Measurements from ENCODE around the gene RBP5. TPM values are rescaled to one million over a fixed set of nuclear protein-coding genes. Genes with fewer than 3 reads are reported as not detected.

RBP5 gene
- total RNA-seq, 1 donor from 2014 or later = 1.1 TPM

DNA sequence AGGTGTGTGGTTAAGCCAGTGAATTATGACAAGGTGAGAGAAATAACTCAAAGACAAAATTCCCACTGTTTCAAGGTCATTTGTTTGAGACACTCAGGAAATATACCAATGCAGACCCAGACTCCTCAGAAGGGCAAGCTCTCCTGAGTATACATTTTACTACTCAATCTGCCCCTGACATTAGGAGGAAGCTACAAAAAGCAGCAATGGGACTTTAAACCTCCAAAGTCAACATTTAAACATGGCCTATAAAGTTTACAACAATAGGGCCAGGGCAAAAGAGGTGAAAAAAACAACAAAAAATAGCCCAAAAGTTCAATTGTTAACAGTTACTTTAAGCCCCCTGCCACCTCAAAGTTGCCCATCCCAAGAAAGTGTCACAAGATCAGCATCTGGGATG is 41.3 kb upstream of the RBP5 start:
- TF ChIP-seq, protein P1, sequence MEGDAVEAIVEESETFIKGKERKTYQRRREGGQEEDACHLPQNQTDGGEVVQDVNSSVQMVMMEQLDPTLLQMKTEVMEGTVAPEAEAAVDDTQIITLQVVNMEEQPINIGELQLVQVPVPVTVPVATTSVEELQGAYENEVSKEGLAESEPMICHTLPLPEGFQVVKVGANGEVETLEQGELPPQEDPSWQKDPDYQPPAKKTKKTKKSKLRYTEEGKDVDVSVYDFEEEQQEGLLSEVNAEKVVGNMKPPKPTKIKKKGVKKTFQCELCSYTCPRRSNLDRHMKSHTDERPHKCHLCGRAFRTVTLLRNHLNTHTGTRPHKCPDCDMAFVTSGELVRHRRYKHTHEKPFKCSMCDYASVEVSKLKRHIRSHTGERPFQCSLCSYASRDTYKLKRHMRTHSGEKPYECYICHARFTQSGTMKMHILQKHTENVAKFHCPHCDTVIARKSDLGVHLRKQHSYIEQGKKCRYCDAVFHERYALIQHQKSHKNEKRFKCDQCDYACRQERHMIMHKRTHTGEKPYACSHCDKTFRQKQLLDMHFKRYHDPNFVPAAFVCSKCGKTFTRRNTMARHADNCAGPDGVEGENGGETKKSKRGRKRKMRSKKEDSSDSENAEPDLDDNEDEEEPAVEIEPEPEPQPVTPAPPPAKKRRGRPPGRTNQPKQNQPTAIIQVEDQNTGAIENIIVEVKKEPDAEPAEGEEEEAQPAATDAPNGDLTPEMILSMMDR (IDR thresholded peaks at IDR 0.05) = no peak
- no peak for ATAC-seq
- DNase-seq = no peak
- H3K9me3 ChIP-seq = no peaks in the 10 kb centered on the region
- H3K27ac ChIP-seq = no peak overlapping the region
- H3K36me3 ChIP-seq = no peaks in the 10 kb centered on the region
- intact Hi-C loops (cut with DNase I) = no loop called here
- H3K27me3 ChIP-seq (ENCODE audit: low read depth) = no peaks in the 10 kb centered on the region
- H3K4me1 ChIP-seq = no peaks in the 10 kb centered on the region
- H3K4me3 ChIP-seq = no peak overlapping the region

DNA sequence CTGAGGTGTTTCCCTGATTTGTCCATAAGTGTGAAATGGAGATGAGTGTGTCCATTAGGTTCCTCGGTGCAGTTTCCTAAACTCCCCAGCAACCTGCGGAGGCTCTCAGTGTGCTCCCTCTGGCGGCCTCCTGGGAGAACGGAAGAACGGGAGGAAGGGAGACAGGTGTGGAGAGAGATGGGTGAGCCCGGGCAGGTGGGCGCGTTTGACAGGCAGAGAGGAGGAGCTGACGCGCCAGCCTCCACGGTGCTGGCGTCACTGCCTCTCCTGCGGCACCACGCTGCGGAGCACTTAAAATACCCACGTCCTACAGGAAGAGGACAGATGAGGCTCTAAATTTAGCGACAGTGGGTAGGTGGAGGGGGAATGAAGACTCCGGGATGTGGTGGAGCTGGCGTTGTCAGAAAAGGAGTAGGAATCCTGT is 34.0 kb upstream of the RBP5 start:
- TF ChIP-seq, protein P1 (IDR thresholded peaks at IDR 0.05) = peak; percentile 55
- Histone ChIP-seq H3K36me3 (no peaks in the 10 kb centered on the region), H3K27me3 (ENCODE audit: low read depth) (peaks cover 5% of the 10 kb centered on the region), H3K4me1 (peaks cover 6% of the 10 kb centered on the region), H3K4me3 (no peak overlapping the region), H3K9me3 (no peaks in the 10 kb centered on the region), H3K27ac (no peak overlapping the region)
- intact Hi-C loops (cut with DNase I) = no loop called here
- ATAC-seq (peak; percentile 86 to 87), DNase-seq (peak; percentile 65)

DNA sequence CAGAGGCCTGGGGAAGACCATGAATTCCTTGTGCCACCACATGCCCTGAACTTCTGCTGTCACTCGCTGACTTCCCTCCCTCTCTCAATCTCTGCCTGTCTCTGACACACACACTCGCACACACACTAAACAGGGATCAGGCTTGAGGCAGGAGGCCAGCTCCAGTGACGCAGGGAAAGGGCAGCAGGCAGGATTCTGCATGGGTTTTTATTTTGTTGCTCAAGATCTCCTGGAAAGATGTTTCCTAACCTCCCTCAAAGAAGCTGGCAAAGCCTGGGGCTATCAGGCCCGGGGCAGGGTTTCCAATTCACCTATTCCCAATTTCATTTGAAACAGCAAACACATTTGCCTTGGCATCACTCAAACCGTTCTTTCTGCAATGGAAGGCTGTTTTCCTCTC is 33.1 kb upstream of the RBP5 start:
- DNase-seq (no peak), ATAC-seq (peak in 1 of 2 donors; percentile 50)
- Histone ChIP-seq H3K9me3 (no peaks in the 10 kb centered on the region), H3K4me1 (peaks cover 6% of the 10 kb centered on the region), H3K4me3 (no peak overlapping the region), H3K27me3 (ENCODE audit: low read depth) (peaks cover 5% of the 10 kb centered on the region), H3K27ac (no peak overlapping the region), H3K36me3 (no peaks in the 10 kb centered on the region)
- intact Hi-C loops (cut with DNase I) = no loop called here
- TF ChIP-seq, protein P1 (IDR thresholded peaks at IDR 0.05) = no peak

DNA sequence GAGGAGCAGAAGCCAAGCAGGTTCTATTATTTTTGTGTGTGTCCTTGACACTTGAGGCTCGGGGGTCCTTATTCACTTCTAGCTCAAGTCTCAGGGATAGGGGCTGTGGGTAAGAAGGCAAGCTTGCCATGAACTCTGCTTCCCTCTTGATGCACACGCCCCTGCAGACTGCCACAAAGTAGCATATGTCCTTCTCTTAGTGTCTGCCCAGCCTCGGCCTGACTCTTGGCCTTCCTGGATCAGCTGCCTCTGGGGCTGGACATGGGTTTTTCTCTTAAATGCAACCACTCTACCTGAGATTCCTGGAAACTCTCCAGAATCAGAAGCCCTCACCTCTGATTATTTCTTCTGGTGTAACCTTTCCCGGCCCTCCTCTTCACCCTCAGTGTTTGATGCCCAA is 32.6 kb upstream of the RBP5 start:
- no peak for ATAC-seq
- TF ChIP-seq, protein P1 (IDR thresholded peaks at IDR 0.05) = no peak
- Histone ChIP-seq H3K4me3 (no peak overlapping the region), H3K27me3 (ENCODE audit: low read depth) (peaks cover 5% of the 10 kb centered on the region), H3K9me3 (no peaks in the 10 kb centered on the region), H3K36me3 (no peaks in the 10 kb centered on the region), H3K27ac (no peak overlapping the region), H3K4me1 (peaks cover 6% of the 10 kb centered on the region)
- intact Hi-C loops (cut with DNase I) = no loop called here
- no peak for DNase-seq

DNA sequence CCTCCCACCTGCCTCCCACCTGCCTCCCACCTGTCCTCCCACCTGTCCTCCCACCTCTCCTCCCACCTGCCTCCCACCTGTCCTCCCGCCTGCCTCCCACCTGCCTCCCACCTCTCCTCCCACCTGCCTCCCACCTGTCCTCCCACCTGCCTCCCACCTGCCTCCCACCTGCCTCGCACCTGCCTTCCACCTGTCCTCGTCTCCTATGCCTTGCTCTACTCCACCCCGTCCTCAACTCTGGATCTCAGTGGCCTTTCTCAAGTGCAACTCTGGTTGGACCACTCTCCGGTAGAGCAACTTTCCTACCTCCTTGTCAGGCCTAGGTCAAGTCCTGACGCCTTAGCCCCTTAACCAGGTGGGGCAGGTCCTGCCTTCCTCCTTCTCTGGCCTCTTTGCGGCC is 31.5 kb upstream of the RBP5 start:
- Histone ChIP-seq H3K36me3 (no peaks in the 10 kb centered on the region), H3K4me1 (peaks cover 13% of the 10 kb centered on the region), H3K27me3 (ENCODE audit: low read depth) (peaks cover 5% of the 10 kb centered on the region), H3K27ac (no peak overlapping the region), H3K4me3 (no peak overlapping the region), H3K9me3 (no peaks in the 10 kb centered on the region)
- TF ChIP-seq, protein P1 (IDR thresholded peaks at IDR 0.05) = no peak
- intact Hi-C loops (cut with DNase I) = no loop called here
- ATAC-seq (no peak), DNase-seq (no peak)
